ENCODE data around the gene ZNF593OS. TPM values are rescaled to one million over a fixed set of nuclear protein-coding genes. Genes with fewer than 3 reads are reported as not detected.

The ZNF593OS gene
- total and polyA plus RNA-seq, 2 donors (not counting 3 experiments of a cell fraction or from before 2014, with no cell fraction given) = not detected

GRCh38 chr1:26166719-26167281 lies 4.8 kb downstream of the ZNF593OS start:
- no peak for FAIRE-seq

More at GRCh38 chr1:26166719-26167281, 4.8 kb downstream of the ZNF593OS start:
- no TSS peak for BruUV-seq (replicated peaks)
- Histone ChIP-seq H3K27ac (ENCODE audit: insufficient read depth, low read depth, low read length) (no peak overlapping the region), H3K9ac (replicated peaks; ENCODE audit: extremely low read depth, insufficient read depth, low read length) (no peak overlapping the region), H4K20me1 (replicated peaks; ENCODE audit: control insufficient read depth, extremely low read depth, insufficient read depth, low read length) (no peaks in the 10 kb centered on the region), H3K4me1 (ENCODE audit: control insufficient read depth, extremely low read depth, insufficient read depth, low read length) (no peaks in the 10 kb centered on the region), H3K9me1 (replicated peaks; ENCODE audit: control insufficient read depth, extremely low read depth, insufficient read depth, low read length) (no peaks in the 10 kb centered on the region), H3K4me3 (replicated peaks in 1 of 3; ENCODE audit: insufficient read depth in 1 of 3, low read depth in 1 of 3, low read length in 3 of 3) (no peak overlapping the region), H3K79me2 (ENCODE audit: control insufficient read depth, insufficient read depth, low read length) (peaks cover 2% of the 10 kb centered on the region), H3K27me3 (ENCODE audit: control insufficient read depth in 2 of 2, insufficient read depth in 2 of 2, low read length in 2 of 2) (no peaks in the 10 kb centered on the region), H3K4me2 (ENCODE audit: insufficient read depth, low read length) (no peak overlapping the region), H2AFZ (ENCODE audit: low read depth, low read length) (no peak overlapping the region), H3K36me3 (ENCODE audit: control insufficient read depth in 2 of 2, extremely low read depth in 1 of 2, insufficient read depth in 2 of 2, low read length in 2 of 2) (peaks cover 0 to 4% of the 10 kb centered on the region in 2 experiments), H3K9me3 (replicated peaks; ENCODE audit: control insufficient read depth, insufficient read depth, low read length) (no peaks in the 10 kb centered on the region)
- ChIA-PET POLR2A (no interaction called here), CTCF (interaction anchor here (1.3 to 1.7 kb wide), 2 partner anchors 10 to 22 kb away, joined by 3 to 6 read pairs; no protein-coding TSS in a partner anchor)
- TF ChIP-seq POLR2AphosphoS5 (IDR thresholded peaks at IDR 0.05; ENCODE audit: insufficient read depth, low read depth, low read length) (no peak), MAX (IDR thresholded peaks at IDR 0.05; ENCODE audit: insufficient read depth, insufficient read length) (no peak), JUN (IDR thresholded peaks at IDR 0.05; ENCODE audit: borderline replicate concordance, insufficient read depth, insufficient read length, low read depth) (no peak), FOS (IDR thresholded peaks at IDR 0.05; ENCODE audit: borderline replicate concordance, insufficient read depth, low read length) (no peak), EZH2 (IDR thresholded peaks at IDR 0.05; ENCODE audit: borderline replicate concordance, low read depth, low read length, severe bottlenecking) (no peak), CTCF (IDR thresholded peaks at IDR 0.05; ENCODE audit: extremely low read depth in 1 of 2, insufficient read depth in 1 of 2, low read depth in 1 of 2, low read length in 2 of 2) (no peak), MYC (IDR thresholded peaks at IDR 0.05; ENCODE audit: low read depth, low read length) (no peak), POLR2A (IDR thresholded peaks at IDR 0.05; ENCODE audit: low read depth, low read length) (no peak), GATA2 (IDR thresholded peaks at IDR 0.05; ENCODE audit: insufficient read depth, insufficient read length, low read depth, low read length) (no peak)
- no peak for DNase-seq (ENCODE audit: low read depth, low spot score)
- intact Hi-C loops (cut with micrococcal nuclease) = no loop called here
- dilution Hi-C loops (cut with MboI; ENCODE audit: extremely low pct_ligation_motif_present, low sequenced_read_pairs) = no loop called here

Data from endothelial cell of umbilical vein (primary cell).